ENCODE measurements around the gene GALNT10. TPM values are rescaled to one million over a fixed set of nuclear protein-coding genes. Genes with fewer than 3 reads are reported as not detected.

The GALNT10 gene
- total RNA-seq, 1 donor from 2014 or later = 10.2 TPM

GRCh38 chr5:154211641-154212390, 21.3 kb downstream of the GALNT10 start:
- no peaks in the 10 kb centered on the region for H3K9me3 ChIP-seq (ENCODE audit: low read depth)
- peaks cover 19% of the 10 kb centered on the region for H3K36me3 Mint-ChIP-seq
- H2AFZ ChIP-seq (replicated peaks) = no peak overlapping the region
- H3F3A ChIP-seq (ENCODE audit: low read depth) = no peaks in the 10 kb centered on the region
- H4K20me1 ChIP-seq (ENCODE audit: low read depth) = peaks cover under 1% of the 10 kb centered on the region
- peaks cover 6% of the 10 kb centered on the region for H3K27me3 Mint-ChIP-seq (ENCODE audit: insufficient read depth, low read depth)
- no peak for DNase-seq (ENCODE audit: low spot score)
- H3K9ac ChIP-seq = no peak overlapping the region
- no peak overlapping the region for H3K4me2 ChIP-seq
- H3K4me3 ChIP-seq = no peak overlapping the region
- H3K4me1 ChIP-seq = no peaks in the 10 kb centered on the region
- H3K9me3 Mint-ChIP-seq = no peaks in the 10 kb centered on the region
- no peaks in the 10 kb centered on the region for H3K79me2 ChIP-seq (ENCODE audit: low read depth)
- no peak overlapping the region for H3K4me3 Mint-ChIP-seq
- H3K4me1 Mint-ChIP-seq = peaks cover 22% of the 10 kb centered on the region
- no peak overlapping the region for H3K27ac ChIP-seq
- H3K27me3 ChIP-seq = no peaks in the 10 kb centered on the region
- H3K27ac Mint-ChIP-seq = no peak overlapping the region
- TF ChIP-seq EZH2 (IDR thresholded peaks at IDR 0.05) (no peak), EZH2phosphoT487 (IDR thresholded peaks at IDR 0.05) (no peak)
- TF ChIP-seq, protein P1, sequence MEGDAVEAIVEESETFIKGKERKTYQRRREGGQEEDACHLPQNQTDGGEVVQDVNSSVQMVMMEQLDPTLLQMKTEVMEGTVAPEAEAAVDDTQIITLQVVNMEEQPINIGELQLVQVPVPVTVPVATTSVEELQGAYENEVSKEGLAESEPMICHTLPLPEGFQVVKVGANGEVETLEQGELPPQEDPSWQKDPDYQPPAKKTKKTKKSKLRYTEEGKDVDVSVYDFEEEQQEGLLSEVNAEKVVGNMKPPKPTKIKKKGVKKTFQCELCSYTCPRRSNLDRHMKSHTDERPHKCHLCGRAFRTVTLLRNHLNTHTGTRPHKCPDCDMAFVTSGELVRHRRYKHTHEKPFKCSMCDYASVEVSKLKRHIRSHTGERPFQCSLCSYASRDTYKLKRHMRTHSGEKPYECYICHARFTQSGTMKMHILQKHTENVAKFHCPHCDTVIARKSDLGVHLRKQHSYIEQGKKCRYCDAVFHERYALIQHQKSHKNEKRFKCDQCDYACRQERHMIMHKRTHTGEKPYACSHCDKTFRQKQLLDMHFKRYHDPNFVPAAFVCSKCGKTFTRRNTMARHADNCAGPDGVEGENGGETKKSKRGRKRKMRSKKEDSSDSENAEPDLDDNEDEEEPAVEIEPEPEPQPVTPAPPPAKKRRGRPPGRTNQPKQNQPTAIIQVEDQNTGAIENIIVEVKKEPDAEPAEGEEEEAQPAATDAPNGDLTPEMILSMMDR (IDR thresholded peaks at IDR 0.05) = no peak
- H3K36me3 ChIP-seq = no peaks in the 10 kb centered on the region

- Histone ChIP-seq H3K9me3 (ENCODE audit: low read depth) (no peaks in the 10 kb centered on the region), H2AFZ (replicated peaks) (no peak overlapping the region), H4K20me1 (ENCODE audit: low read depth) (no peaks in the 10 kb centered on the region), H3K4me1 (no peaks in the 10 kb centered on the region), H3K4me2 (no peak overlapping the region), H3K27me3 (no peaks in the 10 kb centered on the region), H3K36me3 (no peaks in the 10 kb centered on the region), H3K9ac (no peak overlapping the region), H3F3A (ENCODE audit: low read depth) (no peaks in the 10 kb centered on the region), H3K79me2 (ENCODE audit: low read depth) (no peaks in the 10 kb centered on the region), H3K4me3 (no peak overlapping the region), H3K27ac (no peak overlapping the region)
- Mint-ChIP-seq H3K9me3 (no peaks in the 10 kb centered on the region), H3K27ac (no peak overlapping the region), H3K4me1 (peaks cover 16% of the 10 kb centered on the region), H3K36me3 (peaks cover 20% of the 10 kb centered on the region), H3K27me3 (ENCODE audit: insufficient read depth, low read depth) (peaks cover 3% of the 10 kb centered on the region), H3K4me3 (no peak overlapping the region)
- no peak for TF ChIP-seq EZH2 (IDR thresholded peaks at IDR 0.05)
- no peak for TF ChIP-seq EZH2phosphoT487 (IDR thresholded peaks at IDR 0.05)
- TF ChIP-seq, protein P1 (IDR thresholded peaks at IDR 0.05) = no peak
- no peak for DNase-seq (ENCODE audit: low spot score)
Measured at GRCh38 chr5:154213592-154213991, 23.1 kb downstream of the GALNT10 start.

DNA sequence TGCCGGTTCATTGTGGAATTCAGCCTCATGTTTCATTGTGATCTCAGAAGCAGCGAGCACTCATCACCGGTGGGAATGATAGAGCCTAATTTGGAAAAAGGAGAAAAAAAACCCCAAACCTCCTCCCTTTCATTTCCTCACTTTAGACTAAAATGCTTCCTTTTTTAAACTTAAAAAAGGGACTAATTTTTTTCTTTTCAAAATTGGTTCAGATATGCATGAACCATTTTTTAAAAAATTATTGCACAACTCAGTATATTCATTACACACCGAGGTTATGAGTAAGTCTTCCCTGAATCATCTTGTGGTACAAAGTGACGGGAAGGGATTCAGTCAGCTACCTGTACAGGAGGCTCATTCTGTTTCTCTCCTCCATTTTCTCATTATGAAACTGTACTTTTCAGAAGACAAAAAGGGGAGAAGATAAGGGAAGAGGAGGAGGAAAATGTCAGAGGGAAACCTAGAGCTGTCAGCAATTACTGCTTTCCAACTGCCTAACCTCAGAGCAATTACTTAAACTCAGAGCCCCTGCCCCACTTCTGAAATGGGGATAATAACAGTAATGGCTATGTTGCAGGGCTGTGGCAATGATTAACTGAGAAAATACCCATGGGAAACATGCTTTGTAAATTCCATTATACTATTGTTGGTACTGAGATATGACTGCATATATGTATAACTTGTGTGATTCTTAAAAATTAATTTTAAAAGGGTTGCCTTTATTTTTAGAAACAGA, 24.0 kb downstream of the GALNT10 start:
- peaks cover 14% of the 10 kb centered on the region for H3K36me3 Mint-ChIP-seq
- DNase-seq (ENCODE audit: low spot score) = no peak
- Histone ChIP-seq H3K4me3 (no peak overlapping the region), H3K27ac (no peak overlapping the region), H3K36me3 (no peaks in the 10 kb centered on the region), H3F3A (ENCODE audit: low read depth) (no peaks in the 10 kb centered on the region), H4K20me1 (ENCODE audit: low read depth) (no peaks in the 10 kb centered on the region), H2AFZ (replicated peaks) (no peak overlapping the region), H3K4me1 (no peaks in the 10 kb centered on the region), H3K9me3 (ENCODE audit: low read depth) (no peaks in the 10 kb centered on the region), H3K4me2 (no peak overlapping the region), H3K27me3 (no peaks in the 10 kb centered on the region), H3K9ac (no peak overlapping the region), H3K79me2 (ENCODE audit: low read depth) (no peaks in the 10 kb centered on the region)
- H3K9me3 Mint-ChIP-seq = no peaks in the 10 kb centered on the region
- no peak overlapping the region for H3K27ac Mint-ChIP-seq
- H3K4me3 Mint-ChIP-seq = no peak overlapping the region
- H3K4me1 Mint-ChIP-seq = peaks cover 12% of the 10 kb centered on the region
- H3K27me3 Mint-ChIP-seq (ENCODE audit: insufficient read depth, low read depth) = peaks cover 5% of the 10 kb centered on the region
- TF ChIP-seq EZH2 (IDR thresholded peaks at IDR 0.05) = no peak
